ENCODE measurements around the gene DSP.

The DSP gene

DNA sequence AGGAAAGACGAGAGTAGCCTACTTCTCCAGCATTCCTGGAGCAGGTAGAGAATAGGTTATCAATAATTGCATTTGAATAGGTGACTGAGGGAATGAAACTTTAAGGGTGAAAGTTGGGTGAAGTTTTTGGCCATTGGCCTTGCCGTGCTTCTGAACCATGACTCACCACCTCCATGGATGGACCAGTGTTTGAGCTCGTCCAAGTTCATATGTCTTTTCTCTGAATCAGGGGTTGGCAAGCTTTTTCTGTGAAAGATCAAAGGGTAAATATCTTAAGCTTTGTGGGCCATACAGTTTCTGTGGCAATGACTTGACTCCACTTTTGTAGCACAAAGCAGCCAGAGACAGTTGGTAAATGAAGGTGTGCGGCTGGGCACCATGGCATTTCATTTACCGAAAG, 80.3 kb downstream of the DSP start:
- ChIA-PET CTCF (interaction anchor here (1.4 to 2.9 kb wide), 5 partner anchors 9 to 437 kb away, joined by 4 to 16 read pairs (median 7); no protein-coding TSS in a partner anchor), POLR2A (interaction anchor here (0.6 kb wide), 1 partner anchor 343 kb away, joined by 3 read pairs; no protein-coding TSS in a partner anchor)
- no peak for DNase-seq (ENCODE audit: low read depth, low spot score)
- TF ChIP-seq, protein P1, sequence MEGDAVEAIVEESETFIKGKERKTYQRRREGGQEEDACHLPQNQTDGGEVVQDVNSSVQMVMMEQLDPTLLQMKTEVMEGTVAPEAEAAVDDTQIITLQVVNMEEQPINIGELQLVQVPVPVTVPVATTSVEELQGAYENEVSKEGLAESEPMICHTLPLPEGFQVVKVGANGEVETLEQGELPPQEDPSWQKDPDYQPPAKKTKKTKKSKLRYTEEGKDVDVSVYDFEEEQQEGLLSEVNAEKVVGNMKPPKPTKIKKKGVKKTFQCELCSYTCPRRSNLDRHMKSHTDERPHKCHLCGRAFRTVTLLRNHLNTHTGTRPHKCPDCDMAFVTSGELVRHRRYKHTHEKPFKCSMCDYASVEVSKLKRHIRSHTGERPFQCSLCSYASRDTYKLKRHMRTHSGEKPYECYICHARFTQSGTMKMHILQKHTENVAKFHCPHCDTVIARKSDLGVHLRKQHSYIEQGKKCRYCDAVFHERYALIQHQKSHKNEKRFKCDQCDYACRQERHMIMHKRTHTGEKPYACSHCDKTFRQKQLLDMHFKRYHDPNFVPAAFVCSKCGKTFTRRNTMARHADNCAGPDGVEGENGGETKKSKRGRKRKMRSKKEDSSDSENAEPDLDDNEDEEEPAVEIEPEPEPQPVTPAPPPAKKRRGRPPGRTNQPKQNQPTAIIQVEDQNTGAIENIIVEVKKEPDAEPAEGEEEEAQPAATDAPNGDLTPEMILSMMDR (IDR thresholded peaks at IDR 0.05; ENCODE audit: insufficient read depth, low read length, missing control alignments): no peak
- no peak overlapping the region for H3K4me3 ChIP-seq (ENCODE audit: low read depth, low read length)

DNA sequence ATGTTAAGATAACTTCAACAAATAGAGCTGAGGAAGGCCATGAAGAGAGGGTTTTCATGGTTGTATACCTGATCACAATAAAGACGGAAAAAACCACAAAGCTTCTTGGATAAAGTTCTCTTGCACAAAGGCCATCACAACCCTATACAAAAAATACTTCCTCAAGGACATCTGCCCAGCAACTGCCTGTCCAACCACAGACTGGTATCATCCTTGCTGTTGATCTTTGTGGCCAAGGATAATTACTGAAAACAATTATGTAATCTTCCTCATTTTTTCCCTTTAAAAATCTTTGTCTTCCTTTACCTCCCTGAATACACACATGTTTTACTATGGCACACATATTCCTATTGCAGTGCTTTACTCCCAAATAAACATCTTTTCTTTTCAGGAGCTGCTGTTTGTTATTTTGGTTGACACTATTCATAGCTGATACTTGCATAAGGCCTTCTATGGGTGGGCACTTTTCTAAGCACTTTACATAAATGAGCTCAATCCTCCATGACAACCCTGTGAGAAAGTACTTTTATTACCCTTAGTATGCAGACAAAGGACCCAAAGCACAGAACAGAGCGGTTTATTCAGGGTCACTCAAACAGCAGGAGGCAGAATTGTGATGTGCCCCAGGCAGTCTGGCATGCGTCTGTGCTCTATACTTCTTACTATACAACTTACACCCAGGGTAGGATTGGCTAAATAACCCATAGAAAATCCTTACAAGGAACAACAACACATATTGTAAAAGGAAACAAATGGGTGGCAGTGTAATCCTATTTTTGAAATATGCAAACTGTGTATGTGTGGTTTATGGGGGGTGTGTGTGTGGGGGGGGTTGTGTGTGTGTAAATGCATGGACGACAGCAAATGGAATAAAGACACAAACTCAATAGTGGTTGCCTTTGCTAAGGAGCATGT, 83.6 kb downstream of the DSP start:
- TF ChIP-seq, protein P1 (IDR thresholded peaks at IDR 0.05; ENCODE audit: insufficient read depth, low read length, missing control alignments): peak; percentile 14
- CTCF ChIA-PET: interaction anchor here (0.7 to 1.4 kb wide), 9 partner anchors 9 to 449 kb away, joined by 3 to 8 read pairs (median 3); no protein-coding TSS in a partner anchor
- H3K4me3 ChIP-seq (ENCODE audit: low read depth, low read length): no peak overlapping the region
- POLR2A ChIA-PET: no interaction called here
- DNase-seq (ENCODE audit: low read depth, low spot score): no peak

- POLR2A ChIA-PET: no interaction called here
- CTCF ChIA-PET: interaction anchor here (0.8 to 1.6 kb wide), 3 partner anchors 13 to 203 kb away, joined by 4 to 5 read pairs (median 4); no protein-coding TSS in a partner anchor
- H3K4me3 ChIP-seq (ENCODE audit: low read depth, low read length): no peak overlapping the region
- TF ChIP-seq, protein P1 (IDR thresholded peaks at IDR 0.05; ENCODE audit: insufficient read depth, low read length, missing control alignments): no peak
- DNase-seq (ENCODE audit: low read depth, low spot score): no peak
These were observed 87.0 kb downstream of the DSP start for GRCh38 chr6:7628479-7628878.

- TF ChIP-seq, protein P1 (IDR thresholded peaks at IDR 0.05; ENCODE audit: insufficient read depth, low read length, missing control alignments): no peak
- no peak overlapping the region for H3K4me3 ChIP-seq (ENCODE audit: low read depth, low read length)
These were observed 87.4 kb downstream of the DSP start for GRCh38 chr6:7628909-7629308.

GRCh38 chr6:7629321-7629720, 87.8 kb downstream of the DSP start:
- no peak overlapping the region for H3K4me3 ChIP-seq (ENCODE audit: low read depth, low read length)
- CTCF ChIA-PET: interaction anchor here (0.7 to 1.7 kb wide), 5 partner anchors 12 to 204 kb away, joined by 3 to 5 read pairs (median 4); no protein-coding TSS in a partner anchor
- POLR2A ChIA-PET: no interaction called here
- TF ChIP-seq, protein P1 (IDR thresholded peaks at IDR 0.05; ENCODE audit: insufficient read depth, low read length, missing control alignments): no peak
- DNase-seq (ENCODE audit: low read depth, low spot score): no peak

More at GRCh38 chr6:7628909-7629308, 87.4 kb downstream of the DSP start:
- no peak for DNase-seq (ENCODE audit: low read depth, low spot score)
- ChIA-PET POLR2A (no interaction called here), CTCF (interaction anchor here (0.7 to 1.7 kb wide), 5 partner anchors 11 to 204 kb away, joined by 3 to 5 read pairs (median 4); no protein-coding TSS in a partner anchor)

- TF ChIP-seq, protein P1 (IDR thresholded peaks at IDR 0.05; ENCODE audit: insufficient read depth, low read length, missing control alignments): no peak
- ChIA-PET POLR2A (no interaction called here), CTCF (interaction anchor here (1.2 to 1.5 kb wide), 3 partner anchors 9 to 15 kb away, joined by 4 to 5 read pairs (median 4); no protein-coding TSS in a partner anchor)
- DNase-seq (ENCODE audit: low read depth, low spot score): no peak
- no peak overlapping the region for H3K4me3 ChIP-seq (ENCODE audit: low read depth, low read length)
These were observed 89.3 kb downstream of the DSP start for GRCh38 chr6:7630792-7631191.

All from AG04449 (cell line).